ENCODE measurements around the gene ATAD5. TPM values are rescaled to one million over a fixed set of nuclear protein-coding genes. Genes with fewer than 3 reads are reported as not detected.
A peak's percentile ranks its signal among the peaks of the same experiment; 100 is the strongest.
"Not testable (repeated sequence)": the region's sequence is repeated elsewhere in the genome, so short reads cannot be mapped to it uniquely, and the experiment has no call there.

Gene ATAD5
- polyA plus RNA-seq, 2 donors, result 0.99 to 1.1 TPM

- H3K36me3 ChIP-seq (ENCODE audit: control insufficient read depth in 2 of 2, insufficient read depth in 2 of 2, low read length in 1 of 2); H3K4me1 ChIP-seq (ENCODE audit: control insufficient read depth in 2 of 2, insufficient read depth in 2 of 2, low read length in 1 of 2); H3K9me3 ChIP-seq (ENCODE audit: control insufficient read depth in 2 of 2, insufficient read depth in 1 of 2, low read depth in 1 of 2, low read length in 1 of 2); H3K27me3 ChIP-seq (ENCODE audit: control insufficient read depth in 1 of 2, insufficient read depth in 2 of 2, low read length in 2 of 2); H3K27ac ChIP-seq (ENCODE audit: low read depth in 2 of 2, low read length in 1 of 2): not testable (repeated sequence)
- H3K4me3 ChIP-seq (ENCODE audit: low read depth in 1 of 2, low read length in 2 of 2), result peak overlapping the region in 1 of 2 donors; percentile 73
- 69 to 74% methylated on average over 14 of the region's 14 CpGs for WGBS, 2 donors
Observed at GRCh38 chr17:30822919-30823318, 8.8 kb upstream of the ATAD5 start.

DNA sequence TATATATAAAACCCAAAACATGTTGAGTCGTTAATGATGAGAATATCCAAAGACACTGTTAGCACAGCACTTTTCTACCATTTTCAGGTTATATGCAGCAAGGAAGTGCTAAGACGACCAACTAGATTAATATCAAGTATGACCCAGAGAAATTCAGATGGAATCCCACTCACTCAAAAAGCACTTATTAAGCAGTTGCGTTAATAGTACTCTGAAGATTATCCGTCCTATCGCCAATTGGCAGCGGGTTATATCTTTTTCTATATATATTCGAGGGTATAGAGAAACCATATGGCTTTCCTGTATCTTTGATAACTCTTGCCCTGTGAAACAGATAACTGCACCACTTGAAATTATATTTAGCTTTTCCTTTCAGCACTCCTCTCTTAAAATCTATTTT is 8.3 kb upstream of the ATAD5 start:
- Histone ChIP-seq H3K27me3 (ENCODE audit: control insufficient read depth in 1 of 2, insufficient read depth in 2 of 2, low read length in 2 of 2) (no peaks in the 10 kb centered on the region), H3K27ac (ENCODE audit: low read depth in 2 of 2, low read length in 1 of 2) (no peak overlapping the region), H3K4me3 (ENCODE audit: low read depth in 1 of 2, low read length in 2 of 2) (peak overlapping the region in 1 of 2 donors; percentile 73), H3K36me3 (ENCODE audit: control insufficient read depth in 2 of 2, insufficient read depth in 2 of 2, low read length in 1 of 2) (no peaks in the 10 kb centered on the region), H3K4me1 (ENCODE audit: control insufficient read depth in 2 of 2, insufficient read depth in 2 of 2, low read length in 1 of 2) (peaks cover 0 to 4% of the 10 kb centered on the region in 2 donors), H3K9me3 (ENCODE audit: control insufficient read depth in 2 of 2, insufficient read depth in 1 of 2, low read depth in 1 of 2, low read length in 1 of 2) (no peaks in the 10 kb centered on the region)
- 40 to 43% methylated on average over 7 of the region's 7 CpGs for WGBS, 2 donors

DNA sequence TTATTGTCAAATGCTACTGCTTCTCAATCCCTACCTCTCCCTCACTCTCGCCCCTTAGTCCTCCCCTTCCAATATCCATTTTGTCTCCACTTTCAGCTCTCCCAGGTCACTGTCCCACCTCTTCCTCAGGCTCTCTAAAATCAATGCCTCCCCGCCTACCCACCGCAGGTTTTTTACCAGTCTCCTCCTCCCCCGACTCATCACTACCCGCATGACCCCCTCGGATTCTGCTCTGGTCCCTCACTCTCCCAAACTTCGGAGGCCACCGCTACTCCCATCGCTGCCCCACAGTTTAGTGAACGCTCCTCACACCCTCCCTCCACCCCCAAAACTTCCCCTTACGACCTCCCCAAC is 7.8 kb upstream of the ATAD5 start:
- no peaks in the 10 kb centered on the region for H3K27me3 ChIP-seq (ENCODE audit: control insufficient read depth in 1 of 2, insufficient read depth in 2 of 2, low read length in 2 of 2)
- 0 to 1% methylated on average over 11 of the region's 11 CpGs for WGBS, 2 donors
- no peaks in the 10 kb centered on the region for H3K9me3 ChIP-seq (ENCODE audit: control insufficient read depth in 2 of 2, insufficient read depth in 1 of 2, low read depth in 1 of 2, low read length in 1 of 2)
- peaks cover 0 to 4% of the 10 kb centered on the region in 2 donors for H3K4me1 ChIP-seq (ENCODE audit: control insufficient read depth in 2 of 2, insufficient read depth in 2 of 2, low read length in 1 of 2)
- H3K27ac ChIP-seq (ENCODE audit: low read depth in 2 of 2, low read length in 1 of 2), result peak overlapping the region; percentile 86 to 94
- H3K36me3 ChIP-seq (ENCODE audit: control insufficient read depth in 2 of 2, insufficient read depth in 2 of 2, low read length in 1 of 2), result no peaks in the 10 kb centered on the region
- H3K4me3 ChIP-seq (ENCODE audit: low read depth in 1 of 2, low read length in 2 of 2), result peak overlapping the region; percentile 73 to 100

GRCh38 chr17:30824356-30825145 is 7.2 kb upstream of the ATAD5 start, which contains the start of gene CRLF3:
TSS of gene CRLF3 (minus strand) at chr17:30824692. CDS start at chr17:30824651, 41 bp downstream.
- Histone ChIP-seq H3K4me1 (ENCODE audit: control insufficient read depth in 2 of 2, insufficient read depth in 2 of 2, low read length in 1 of 2) (peaks cover 0 to 4% of the 10 kb centered on the region in 2 donors), H3K27ac (ENCODE audit: low read depth in 2 of 2, low read length in 1 of 2) (peak within 1 kb of the TSS; percentile 88 to 94), H3K9me3 (ENCODE audit: control insufficient read depth in 2 of 2, insufficient read depth in 1 of 2, low read depth in 1 of 2, low read length in 1 of 2) (no peaks in the 10 kb centered on the region), H3K36me3 (ENCODE audit: control insufficient read depth in 2 of 2, insufficient read depth in 2 of 2, low read length in 1 of 2) (no peaks in the 10 kb centered on the region), H3K27me3 (ENCODE audit: control insufficient read depth in 1 of 2, insufficient read depth in 2 of 2, low read length in 2 of 2) (no peaks in the 10 kb centered on the region), H3K4me3 (ENCODE audit: low read depth in 1 of 2, low read length in 2 of 2) (peak within 1 kb of the TSS; percentile 73 to 100)
- WGBS, 2 donors, result 4 to 5% methylated on average over 66 to 75 of the region's 75 CpGs

GRCh38 chr17:30827082-30827481 is 4.7 kb upstream of the ATAD5 start:
- Histone ChIP-seq H3K4me3 (ENCODE audit: low read depth in 1 of 2, low read length in 2 of 2) (no peak overlapping the region), H3K4me1 (ENCODE audit: control insufficient read depth in 2 of 2, insufficient read depth in 2 of 2, low read length in 1 of 2) (peaks cover 0 to 4% of the 10 kb centered on the region in 2 donors), H3K27ac (ENCODE audit: low read depth in 2 of 2, low read length in 1 of 2) (no peak overlapping the region), H3K27me3 (ENCODE audit: control insufficient read depth in 1 of 2, insufficient read depth in 2 of 2, low read length in 2 of 2) (no peaks in the 10 kb centered on the region), H3K36me3 (ENCODE audit: control insufficient read depth in 2 of 2, insufficient read depth in 2 of 2, low read length in 1 of 2) (no peaks in the 10 kb centered on the region), H3K9me3 (ENCODE audit: control insufficient read depth in 2 of 2, insufficient read depth in 1 of 2, low read depth in 1 of 2, low read length in 1 of 2) (peaks cover 0 to 1% of the 10 kb centered on the region in 2 donors)
- WGBS, 2 donors, result 85 to 93% methylated on average over 6 of the region's 6 CpGs

GRCh38 chr17:30829022-30829421 is 2.7 kb upstream of the ATAD5 start:
- 81% methylated on average over 5 of the region's 5 CpGs for WGBS, 2 donors
- no peaks in the 10 kb centered on the region for H3K36me3 ChIP-seq (ENCODE audit: control insufficient read depth in 2 of 2, insufficient read depth in 2 of 2, low read length in 1 of 2)
- peaks cover 0 to 4% of the 10 kb centered on the region in 2 donors for H3K4me1 ChIP-seq (ENCODE audit: control insufficient read depth in 2 of 2, insufficient read depth in 2 of 2, low read length in 1 of 2)
- H3K4me3 ChIP-seq (ENCODE audit: low read depth in 1 of 2, low read length in 2 of 2), result no peak overlapping the region
- H3K9me3 ChIP-seq (ENCODE audit: control insufficient read depth in 2 of 2, insufficient read depth in 1 of 2, low read depth in 1 of 2, low read length in 1 of 2), result peaks cover 0 to 2% of the 10 kb centered on the region in 2 donors
- H3K27me3 ChIP-seq (ENCODE audit: control insufficient read depth in 1 of 2, insufficient read depth in 2 of 2, low read length in 2 of 2), result no peaks in the 10 kb centered on the region
- no peak overlapping the region for H3K27ac ChIP-seq (ENCODE audit: low read depth in 2 of 2, low read length in 1 of 2)

- Histone ChIP-seq H3K4me1 (ENCODE audit: control insufficient read depth in 2 of 2, insufficient read depth in 2 of 2, low read length in 1 of 2) (no peaks in the 10 kb centered on the region), H3K4me3 (ENCODE audit: low read depth in 1 of 2, low read length in 2 of 2) (peak overlapping the region in 1 of 2 donors; percentile 90), H3K27me3 (ENCODE audit: control insufficient read depth in 1 of 2, insufficient read depth in 2 of 2, low read length in 2 of 2) (no peaks in the 10 kb centered on the region), H3K36me3 (ENCODE audit: control insufficient read depth in 2 of 2, insufficient read depth in 2 of 2, low read length in 1 of 2) (no peaks in the 10 kb centered on the region), H3K9me3 (ENCODE audit: control insufficient read depth in 2 of 2, insufficient read depth in 1 of 2, low read depth in 1 of 2, low read length in 1 of 2) (peaks cover 0 to 2% of the 10 kb centered on the region in 2 donors), H3K27ac (ENCODE audit: low read depth in 2 of 2, low read length in 1 of 2) (peak overlapping the region in 1 of 2 donors; percentile 19)
- WGBS, 2 donors, result 23 to 24% methylated on average over 13 of the region's 13 CpGs
Observed at GRCh38 chr17:30831257-30831656, 509 bp upstream of the ATAD5 start.

DNA sequence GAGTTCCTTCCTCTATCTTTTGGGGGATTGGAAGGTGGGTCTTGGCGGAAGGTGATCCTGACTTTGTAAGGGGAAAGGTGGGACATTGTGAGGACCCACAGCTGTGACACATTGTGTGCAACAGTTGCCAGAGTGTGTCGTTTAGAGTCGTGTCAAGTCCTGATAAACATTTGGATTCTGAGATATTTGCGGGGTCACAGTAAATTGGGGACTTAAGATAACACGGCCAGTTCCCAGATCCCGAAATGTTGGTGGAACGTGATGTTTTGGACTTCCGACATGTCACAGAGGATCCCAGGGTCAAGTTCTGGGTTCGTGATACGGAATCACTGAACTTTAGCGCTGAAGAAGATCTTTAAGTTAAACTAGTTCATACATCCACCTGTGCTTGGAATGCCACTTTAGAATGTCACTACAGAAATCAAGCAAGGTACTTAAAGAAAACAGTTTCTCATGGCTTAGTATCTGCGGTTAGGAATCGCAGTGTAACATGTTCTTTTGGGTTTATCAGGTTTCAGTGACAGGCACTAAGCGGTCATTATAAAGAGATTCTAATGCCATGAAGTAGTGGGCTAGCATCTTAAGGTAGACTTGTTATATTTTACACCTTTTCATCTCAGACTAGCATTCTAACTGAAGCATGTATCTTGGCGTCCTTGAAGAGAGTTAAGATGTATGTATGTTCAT is 815 bp downstream of the ATAD5 start:
- H3K4me1 ChIP-seq (ENCODE audit: control insufficient read depth in 2 of 2, insufficient read depth in 2 of 2, low read length in 1 of 2), result no peaks in the 10 kb centered on the region
- WGBS, 2 donors, result 2% methylated on average over 15 of the region's 15 CpGs
- no peak overlapping the region for H3K27ac ChIP-seq (ENCODE audit: low read depth in 2 of 2, low read length in 1 of 2)
- no peaks in the 10 kb centered on the region for H3K36me3 ChIP-seq (ENCODE audit: control insufficient read depth in 2 of 2, insufficient read depth in 2 of 2, low read length in 1 of 2)
- no peaks in the 10 kb centered on the region for H3K27me3 ChIP-seq (ENCODE audit: control insufficient read depth in 1 of 2, insufficient read depth in 2 of 2, low read length in 2 of 2)
- peaks cover 0 to 2% of the 10 kb centered on the region in 2 donors for H3K9me3 ChIP-seq (ENCODE audit: control insufficient read depth in 2 of 2, insufficient read depth in 1 of 2, low read depth in 1 of 2, low read length in 1 of 2)
- peak overlapping the region; percentile 74 to 90 for H3K4me3 ChIP-seq (ENCODE audit: low read depth in 1 of 2, low read length in 2 of 2)

- Histone ChIP-seq H3K4me3 (ENCODE audit: low read depth in 1 of 2, low read length in 2 of 2) (no peak overlapping the region), H3K27ac (ENCODE audit: low read depth in 2 of 2, low read length in 1 of 2) (no peak overlapping the region), H3K9me3 (ENCODE audit: control insufficient read depth in 2 of 2, insufficient read depth in 1 of 2, low read depth in 1 of 2, low read length in 1 of 2) (no peaks in the 10 kb centered on the region), H3K4me1 (ENCODE audit: control insufficient read depth in 2 of 2, insufficient read depth in 2 of 2, low read length in 1 of 2) (no peaks in the 10 kb centered on the region), H3K36me3 (ENCODE audit: control insufficient read depth in 2 of 2, insufficient read depth in 2 of 2, low read length in 1 of 2) (peaks cover 2 to 3% of the 10 kb centered on the region in 2 donors), H3K27me3 (ENCODE audit: control insufficient read depth in 1 of 2, insufficient read depth in 2 of 2, low read length in 2 of 2) (no peaks in the 10 kb centered on the region)
- 77 to 88% methylated on average over 5 of the region's 5 CpGs for WGBS, 2 donors
Observed at GRCh38 chr17:30838202-30838807, 6.5 kb downstream of the ATAD5 start.

Data from esophagus (tissue), 2 donors.